SU-DHL-6 (cell line): ENCODE results near the gene LBX2.

Experiments
- H2AFZ ChIP-seq: fragments of 200-600 bp; sonication (generic); 2 replicates; pipeline ENCODE4 v1.6.1; 2014; ENCODE audit warnings: low read depth, mild to moderate bottlenecking, moderate library complexity, mixed read lengths, antibody characterized with exemption, low read length; ENCODE audit not compliant: severe bottlenecking
- H3F3A ChIP-seq: fragments of 200-600 bp; shearing (Covaris generic); 2 replicates; pipeline ENCODE4 v1.6.0; 2016; ENCODE audit warnings: antibody characterized with exemption, mild to moderate bottlenecking; ENCODE audit not compliant: insufficient read depth
- H3K27ac ChIP-seq: fragments of 200-600 bp; sonication (generic); 2 replicates; pipeline ENCODE4 v1.5.1; 2016; ENCODE audit warnings: low read depth, mild to moderate bottlenecking, low read length, moderate library complexity, mixed read lengths
- H3K27me3 ChIP-seq: fragments of 200-600 bp; sonication (generic), shearing (Covaris generic); 2 replicates; pipeline ENCODE4 v1.6.0; 2014; ENCODE audit warnings: mild to moderate bottlenecking, low read length
- H3K36me3 ChIP-seq: fragments of 200-600 bp; sonication (generic); 2 replicates; pipeline ENCODE4 v1.6.1; 2014; ENCODE audit warnings: mild to moderate bottlenecking, low read length, mixed read lengths
- H3K4me2 ChIP-seq: fragments of 300-600, 200-600 bp; shearing (Covaris generic), sonication (generic); 2 replicates; pipeline ENCODE4 v1.6.0; 2014; ENCODE audit warnings: low read length, low read depth, mild to moderate bottlenecking; ENCODE audit not compliant: poor library complexity, severe bottlenecking
- H3K4me3 ChIP-seq: fragments of 200-600 bp; sonication (generic); 2 replicates; pipeline ENCODE4 v1.5.1; 2014; ENCODE audit warnings: antibody characterized with exemption, low read length, mild to moderate bottlenecking, mixed read lengths; ENCODE audit not compliant: insufficient read depth, poor library complexity, severe bottlenecking
- H3K79me2 ChIP-seq: fragments of 200-600 bp; sonication (generic); 2 replicates; pipeline ENCODE4 v1.6.1; 2014; ENCODE audit warnings: mild to moderate bottlenecking, low read length, moderate library complexity; ENCODE audit not compliant: insufficient read depth
- H3K9ac ChIP-seq: fragments of 200-600 bp; sonication (generic); 2 replicates; pipeline ENCODE4 v1.7.0; 2014; ENCODE audit warnings: mild to moderate bottlenecking, low read length
- H3K9me2 ChIP-seq: fragments of 200-600 bp; sonication (generic); replicated peaks from 2 replicates; pipeline ENCODE4 v1.6.1; 2014; ENCODE audit warnings: low read length; ENCODE audit not compliant: insufficient read depth
- H3K9me3 ChIP-seq: fragments of 200-600 bp; sonication (generic); 2 replicates; pipeline ENCODE4 v1.6.1; 2014; ENCODE audit warnings: low read length, mixed read lengths; ENCODE audit not compliant: insufficient read depth
- H4K20me1 ChIP-seq: fragments of 200-600 bp; sonication (generic); 2 replicates; pipeline ENCODE4 v1.6.1; 2014; ENCODE audit warnings: low read depth, mild to moderate bottlenecking, antibody characterized with exemption, low read length, moderate library complexity, mixed read lengths
- CTCF ChIP-seq: fragments of 200-600 bp; sonication (generic); IDR thresholded peaks from one replicate; pipeline ENCODE4 v1.5.1; 2017; ENCODE audit warnings: antibody characterized with exemption, mild to moderate bottlenecking, low read length, moderate library complexity; ENCODE audit not compliant: insufficient read depth, poor library complexity, severe bottlenecking
- EZH2phosphoT487 ChIP-seq: fragments of 200-600 bp; sonication (generic), shearing (Covaris generic); conservative IDR thresholded peaks from 2 replicates; pipeline ENCODE4 v1.6.1; 2018; ENCODE audit warnings: mild to moderate bottlenecking, antibody characterized with exemption, low read length, moderate library complexity, mixed read lengths

LBX2 gene

GRCh38 chr2:74500578-74500946 lies 1.2 kb upstream of the LBX2 start:
- no peaks in the 10 kb centered on the region for H3K9me3 ChIP-seq
- H3K4me2 ChIP-seq, result no peak overlapping the region
- H3F3A ChIP-seq, result no peaks in the 10 kb centered on the region
- H3K79me2 ChIP-seq, result no peaks in the 10 kb centered on the region
- no peaks in the 10 kb centered on the region for H4K20me1 ChIP-seq
- H3K36me3 ChIP-seq, result no peaks in the 10 kb centered on the region
- no peak overlapping the region for H3K4me3 ChIP-seq
- no peak overlapping the region for H3K9ac ChIP-seq
- no peak overlapping the region for H3K27ac ChIP-seq
- no peaks in the 10 kb centered on the region for H3K27me3 ChIP-seq
- H2AFZ ChIP-seq, result no peak overlapping the region
- TF ChIP-seq EZH2phosphoT487 (no peak), CTCF (no peak)
- H3K9me2 ChIP-seq, result no peaks in the 10 kb centered on the region

- H3K9ac ChIP-seq, result no peak overlapping the region
Measured at GRCh38 chr2:74499940-74500577, 656 bp upstream of the LBX2 start.

GRCh38 chr2:74498500-74499266 lies 720 bp downstream of the LBX2 start:
- Histone ChIP-seq H3K4me3 (no peak overlapping the region), H3K36me3 (no peaks in the 10 kb centered on the region), H3K9ac (no peak overlapping the region), H3K9me2 (no peaks in the 10 kb centered on the region), H4K20me1 (no peaks in the 10 kb centered on the region), H3K27me3 (no peaks in the 10 kb centered on the region), H3K79me2 (no peaks in the 10 kb centered on the region), H3K27ac (no peak overlapping the region), H3K9me3 (no peaks in the 10 kb centered on the region), H3K4me2 (no peak overlapping the region), H3F3A (no peaks in the 10 kb centered on the region), H2AFZ (no peak overlapping the region)
- TF ChIP-seq EZH2phosphoT487 (no peak), CTCF (no peak)

More at GRCh38 chr2:74499940-74500577, 656 bp upstream of the LBX2 start:
- TF ChIP-seq CTCF, result no peak
- TF ChIP-seq EZH2phosphoT487, result no peak
- Histone ChIP-seq H3F3A (no peaks in the 10 kb centered on the region), H3K79me2 (no peaks in the 10 kb centered on the region), H3K4me3 (no peak overlapping the region), H3K27ac (no peak overlapping the region), H3K9me2 (no peaks in the 10 kb centered on the region), H3K9me3 (no peaks in the 10 kb centered on the region), H2AFZ (no peak overlapping the region), H3K4me2 (no peak overlapping the region), H3K36me3 (no peaks in the 10 kb centered on the region), H3K27me3 (no peaks in the 10 kb centered on the region), H4K20me1 (no peaks in the 10 kb centered on the region)
